HG02970 (cell line): ENCODE data around the gene DHRS3.

ENCODE experiments used
- ATAC-seq: cut with Tn5 transposase; IDR thresholded peaks from one replicate; pipeline ENCODE4 v1.9.1; 2021; ENCODE audit warnings: mild to moderate bottlenecking, moderate library complexity, moderate number of reproducible peaks; ENCODE audit not compliant: unreplicated experiment, low FRiP score

The DHRS3 gene

GRCh38 chr1:12556368-12556930 is 61.6 kb downstream of the DHRS3 start:
- ATAC-seq, result no peak

- ATAC-seq, result no peak
These were observed 62.3 kb downstream of the DHRS3 start for GRCh38 chr1:12555411-12556367.

- no peak for ATAC-seq
These were observed 63.3 kb downstream of the DHRS3 start for GRCh38 chr1:12554521-12555305.

GRCh38 chr1:12553963-12554362 is 64.0 kb downstream of the DHRS3 start:
- ATAC-seq, result no peak

- ATAC-seq, result no peak
These were observed 64.8 kb downstream of the DHRS3 start for GRCh38 chr1:12552951-12553921.

- ATAC-seq, result no peak
These were observed 65.7 kb downstream of the DHRS3 start for GRCh38 chr1:12552111-12552888.

GRCh38 chr1:12551584-12551983 is 66.4 kb downstream of the DHRS3 start:
- ATAC-seq, result no peak

- ATAC-seq, result no peak
These were observed 68.3 kb downstream of the DHRS3 start for GRCh38 chr1:12549460-12550349.

GRCh38 chr1:12548973-12549459 is 69.0 kb downstream of the DHRS3 start:
- ATAC-seq, result no peak

- ATAC-seq, result no peak
These were observed 69.6 kb downstream of the DHRS3 start for GRCh38 chr1:12548279-12548972.

GRCh38 chr1:12547586-12548225 is 70.3 kb downstream of the DHRS3 start:
- ATAC-seq, result no peak

GRCh38 chr1:12546771-12547585 is 71.0 kb downstream of the DHRS3 start:
- ATAC-seq, result no peak

- no peak for ATAC-seq
These were observed 73.0 kb downstream of the DHRS3 start for GRCh38 chr1:12544992-12545391.

- no peak for ATAC-seq
These were observed 73.7 kb downstream of the DHRS3 start for GRCh38 chr1:12544357-12544756.

GRCh38 chr1:12543740-12544154 is 74.3 kb downstream of the DHRS3 start:
- ATAC-seq, result no peak
